Measurements from ENCODE around the gene GMDS.

GRCh38 chr6:1764397-1764987, 480.9 kb downstream of the GMDS start:
- no peak for TF ChIP-seq JUN (IDR thresholded peaks at IDR 0.05; ENCODE audit: borderline replicate concordance, insufficient read depth, insufficient read length, low read depth)
- TF ChIP-seq POLR2AphosphoS5 (IDR thresholded peaks at IDR 0.05; ENCODE audit: insufficient read depth, low read depth, low read length) = no peak
- TF ChIP-seq POLR2A (IDR thresholded peaks at IDR 0.05; ENCODE audit: low read depth, low read length) = no peak
- no peak for TF ChIP-seq CTCF (IDR thresholded peaks at IDR 0.05; ENCODE audit: extremely low read depth in 1 of 2, insufficient read depth in 1 of 2, low read depth in 1 of 2, low read length in 2 of 2)
- no peak for TF ChIP-seq EZH2 (IDR thresholded peaks at IDR 0.05; ENCODE audit: borderline replicate concordance, low read depth, low read length, severe bottlenecking)
- TF ChIP-seq MAX (IDR thresholded peaks at IDR 0.05; ENCODE audit: insufficient read depth, insufficient read length) = no peak

Data from endothelial cell of umbilical vein (primary cell).